Measurements from ENCODE around the gene P2RY1. TPM values are rescaled to one million over a fixed set of nuclear protein-coding genes. Genes with fewer than 3 reads are reported as not detected.

Gene P2RY1
- total RNA-seq, 1 donor, result 0.36 TPM

DNA sequence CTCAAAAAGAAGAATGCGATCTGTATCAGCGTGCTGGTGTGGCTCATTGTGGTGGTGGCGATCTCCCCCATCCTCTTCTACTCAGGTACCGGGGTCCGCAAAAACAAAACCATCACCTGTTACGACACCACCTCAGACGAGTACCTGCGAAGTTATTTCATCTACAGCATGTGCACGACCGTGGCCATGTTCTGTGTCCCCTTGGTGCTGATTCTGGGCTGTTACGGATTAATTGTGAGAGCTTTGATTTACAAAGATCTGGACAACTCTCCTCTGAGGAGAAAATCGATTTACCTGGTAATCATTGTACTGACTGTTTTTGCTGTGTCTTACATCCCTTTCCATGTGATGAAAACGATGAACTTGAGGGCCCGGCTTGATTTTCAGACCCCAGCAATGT lies 1.3 kb downstream of the P2RY1 start:
- H4K20me1 ChIP-seq (ENCODE audit: insufficient read depth, low read length), result no peaks in the 10 kb centered on the region
- H3K36me3 ChIP-seq (ENCODE audit: insufficient read depth, low read length), result no peaks in the 10 kb centered on the region
- H2AFZ ChIP-seq (ENCODE audit: low read length), result no peak overlapping the region
- H3K9me3 ChIP-seq (ENCODE audit: low read depth, low read length), result no peaks in the 10 kb centered on the region
- H3K4me3 ChIP-seq (ENCODE audit: insufficient read depth, low read length), result no peak overlapping the region
- TF ChIP-seq, protein P1, sequence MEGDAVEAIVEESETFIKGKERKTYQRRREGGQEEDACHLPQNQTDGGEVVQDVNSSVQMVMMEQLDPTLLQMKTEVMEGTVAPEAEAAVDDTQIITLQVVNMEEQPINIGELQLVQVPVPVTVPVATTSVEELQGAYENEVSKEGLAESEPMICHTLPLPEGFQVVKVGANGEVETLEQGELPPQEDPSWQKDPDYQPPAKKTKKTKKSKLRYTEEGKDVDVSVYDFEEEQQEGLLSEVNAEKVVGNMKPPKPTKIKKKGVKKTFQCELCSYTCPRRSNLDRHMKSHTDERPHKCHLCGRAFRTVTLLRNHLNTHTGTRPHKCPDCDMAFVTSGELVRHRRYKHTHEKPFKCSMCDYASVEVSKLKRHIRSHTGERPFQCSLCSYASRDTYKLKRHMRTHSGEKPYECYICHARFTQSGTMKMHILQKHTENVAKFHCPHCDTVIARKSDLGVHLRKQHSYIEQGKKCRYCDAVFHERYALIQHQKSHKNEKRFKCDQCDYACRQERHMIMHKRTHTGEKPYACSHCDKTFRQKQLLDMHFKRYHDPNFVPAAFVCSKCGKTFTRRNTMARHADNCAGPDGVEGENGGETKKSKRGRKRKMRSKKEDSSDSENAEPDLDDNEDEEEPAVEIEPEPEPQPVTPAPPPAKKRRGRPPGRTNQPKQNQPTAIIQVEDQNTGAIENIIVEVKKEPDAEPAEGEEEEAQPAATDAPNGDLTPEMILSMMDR (IDR thresholded peaks at IDR 0.05; ENCODE audit: extremely low read depth, low read depth, low read length), result no peak
- H3K4me1 ChIP-seq (ENCODE audit: insufficient read depth, low read length), result peaks cover 7% of the 10 kb centered on the region
- H3K27me3 ChIP-seq (ENCODE audit: insufficient read depth, low read length), result peaks cover 45% of the 10 kb centered on the region
- no peak overlapping the region for H3K4me2 ChIP-seq (ENCODE audit: insufficient read depth, low read length)
- no peaks in the 10 kb centered on the region for H3K79me2 ChIP-seq (ENCODE audit: insufficient read depth, low read length)
- no peak for DNase-seq (ENCODE audit: insufficient read length, low spot score, missing footprints)
- H3K27ac ChIP-seq (ENCODE audit: low read depth, low read length), result no peak overlapping the region

DNA sequence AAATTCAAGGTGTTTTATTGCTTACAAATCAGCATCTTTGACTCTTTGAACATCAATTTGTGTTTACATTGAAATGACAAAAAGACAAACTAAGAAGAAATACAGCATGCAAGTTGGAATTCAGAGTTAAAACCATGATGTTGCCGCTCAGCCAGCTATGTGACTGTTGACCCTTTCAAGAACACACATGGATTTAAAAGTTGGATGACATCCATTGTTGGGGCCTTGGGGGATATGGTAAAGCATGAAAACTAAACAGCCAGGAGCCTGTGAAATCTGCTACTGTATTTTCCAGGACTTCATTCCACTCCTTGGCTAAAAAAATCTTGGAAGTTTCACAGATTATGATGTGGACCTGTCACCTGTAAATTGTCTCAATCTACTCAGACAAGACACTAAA lies 4.6 kb downstream of the P2RY1 start:
- Histone ChIP-seq H2AFZ (ENCODE audit: low read length) (no peak overlapping the region), H3K27me3 (ENCODE audit: insufficient read depth, low read length) (peaks cover 42% of the 10 kb centered on the region), H3K36me3 (ENCODE audit: insufficient read depth, low read length) (no peaks in the 10 kb centered on the region), H4K20me1 (ENCODE audit: insufficient read depth, low read length) (no peaks in the 10 kb centered on the region), H3K9me3 (ENCODE audit: low read depth, low read length) (no peaks in the 10 kb centered on the region), H3K4me3 (ENCODE audit: insufficient read depth, low read length) (no peak overlapping the region), H3K79me2 (ENCODE audit: insufficient read depth, low read length) (no peaks in the 10 kb centered on the region), H3K4me1 (ENCODE audit: insufficient read depth, low read length) (peaks cover 7% of the 10 kb centered on the region), H3K27ac (ENCODE audit: low read depth, low read length) (no peak overlapping the region), H3K4me2 (ENCODE audit: insufficient read depth, low read length) (no peak overlapping the region)
- TF ChIP-seq, protein P1 (IDR thresholded peaks at IDR 0.05; ENCODE audit: extremely low read depth, low read depth, low read length), result no peak
- DNase-seq (ENCODE audit: insufficient read length, low spot score, missing footprints), result no peak

DNA sequence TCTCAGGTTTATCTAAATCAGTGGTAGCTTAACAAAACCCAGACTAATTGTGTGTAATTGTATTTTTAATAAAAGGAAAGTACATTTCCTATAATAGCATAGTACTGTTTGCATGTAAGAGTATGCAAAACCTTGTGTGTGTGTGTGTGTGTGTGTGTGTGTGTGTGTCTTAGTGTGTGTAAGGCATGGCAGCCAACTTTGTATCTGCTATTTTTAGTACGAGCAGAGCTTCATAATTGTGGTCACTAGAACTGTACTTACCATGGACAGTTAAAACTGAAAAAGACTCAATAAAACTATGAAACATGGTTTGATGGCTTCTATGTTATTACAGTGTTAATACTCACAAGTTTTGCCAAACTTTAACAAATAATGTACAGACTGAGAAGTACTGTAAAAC lies 6.2 kb downstream of the P2RY1 start:
- no peaks in the 10 kb centered on the region for H4K20me1 ChIP-seq (ENCODE audit: insufficient read depth, low read length)
- DNase-seq (ENCODE audit: insufficient read length, low spot score, missing footprints), result no peak
- H3K27me3 ChIP-seq (ENCODE audit: insufficient read depth, low read length), result peaks cover 31% of the 10 kb centered on the region
- no peak overlapping the region for H3K27ac ChIP-seq (ENCODE audit: low read depth, low read length)
- no peaks in the 10 kb centered on the region for H3K36me3 ChIP-seq (ENCODE audit: insufficient read depth, low read length)
- TF ChIP-seq, protein P1 (IDR thresholded peaks at IDR 0.05; ENCODE audit: extremely low read depth, low read depth, low read length), result no peak
- no peaks in the 10 kb centered on the region for H3K9me3 ChIP-seq (ENCODE audit: low read depth, low read length)
- H3K4me3 ChIP-seq (ENCODE audit: insufficient read depth, low read length), result no peak overlapping the region
- H3K4me2 ChIP-seq (ENCODE audit: insufficient read depth, low read length), result no peak overlapping the region
- no peaks in the 10 kb centered on the region for H3K4me1 ChIP-seq (ENCODE audit: insufficient read depth, low read length)
- no peak overlapping the region for H2AFZ ChIP-seq (ENCODE audit: low read length)
- no peaks in the 10 kb centered on the region for H3K79me2 ChIP-seq (ENCODE audit: insufficient read depth, low read length)

DNA sequence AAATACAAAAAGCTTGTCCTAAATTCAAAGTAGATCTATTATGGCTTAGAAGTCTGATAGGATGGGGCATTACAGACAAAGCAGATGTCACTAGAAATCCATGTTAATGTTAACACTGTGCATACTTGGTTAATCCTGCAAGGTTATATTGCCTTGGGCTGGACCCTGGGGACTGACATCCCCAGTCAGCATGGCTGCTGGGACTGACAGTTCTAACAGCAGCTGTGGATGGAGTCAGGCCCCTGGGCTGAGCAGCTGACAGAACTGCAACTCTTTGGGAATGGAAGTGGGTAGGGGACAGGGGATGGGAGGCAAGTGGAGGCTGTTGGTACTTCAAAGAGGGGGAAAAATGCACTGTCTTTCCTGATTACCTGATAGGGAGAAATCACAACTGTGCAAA lies 7.5 kb downstream of the P2RY1 start:
- no peak overlapping the region for H3K4me3 ChIP-seq (ENCODE audit: insufficient read depth, low read length)
- no peaks in the 10 kb centered on the region for H4K20me1 ChIP-seq (ENCODE audit: insufficient read depth, low read length)
- no peak overlapping the region for H3K27ac ChIP-seq (ENCODE audit: low read depth, low read length)
- no peaks in the 10 kb centered on the region for H3K79me2 ChIP-seq (ENCODE audit: insufficient read depth, low read length)
- TF ChIP-seq, protein P1 (IDR thresholded peaks at IDR 0.05; ENCODE audit: extremely low read depth, low read depth, low read length), result no peak
- H3K36me3 ChIP-seq (ENCODE audit: insufficient read depth, low read length), result no peaks in the 10 kb centered on the region
- H3K4me1 ChIP-seq (ENCODE audit: insufficient read depth, low read length), result no peaks in the 10 kb centered on the region
- H2AFZ ChIP-seq (ENCODE audit: low read length), result no peak overlapping the region
- peak; percentile 55 for DNase-seq (ENCODE audit: insufficient read length, low spot score, missing footprints)
- no peaks in the 10 kb centered on the region for H3K9me3 ChIP-seq (ENCODE audit: low read depth, low read length)
- H3K4me2 ChIP-seq (ENCODE audit: insufficient read depth, low read length), result no peak overlapping the region
- H3K27me3 ChIP-seq (ENCODE audit: insufficient read depth, low read length), result peaks cover 18% of the 10 kb centered on the region

Data from osteoblast (primary cell).